Heart left ventricle (tissue), 13 donors: ENCODE data around the gene HCFC2.

Experiments used
- POLR2A ChIP-seq, 2 donors: fragments of 450-650 bp; IDR thresholded peaks; one replicate each; pipeline ENCODE4 v1.6.1; 2017; ENCODE audit warnings: antibody characterized with exemption in 2 of 2, mild to moderate bottlenecking in 2 of 2, moderate library complexity in 2 of 2
- TF ChIP-seq, protein P1 (sequence below), 12 donors: fragments of 200-600 bp; sonication (generic) in 4 of 12; IDR thresholded peaks; one replicate each; pipeline versions ENCODE4 v1.5.0 to v1.8.0; 2018 to 2022; ENCODE audit warnings: antibody characterized with exemption in 12 of 12, mild to moderate bottlenecking in 5 of 12
- donor health status: ischemic (EF 13 %, LVEDD 7.1; RV severe dilation, severe dysfunction).
- donor health status: DM: no; HTN: yes; CAD: no.
- donor health status: DM: no; HTN: no; CAD: no.
- donor health status: ischemic (EF 25% LVEDD 6.9; RV normal size, moderate dysfunction).
- donor health status: ischemic (EF 25% LVEDD 5.7; RV mildly dilated, moderate dysfunction).
- donor health status: ischemic (EF 35%, LVEDD 5.7; RV mildly dilated, moderate dysfunction).
- donor health status: nonischemic (EF 11% LVEDD 7.7; RV severe dilation, severe dysfunction).
- donor health status: DM: yes; HTN: yes; CAD: no.
- donor health status: PGD.
- donor health status: ischemic (EF 29% LVEDD 5.4; RV normal size, mild dysfunction).
- donor health status: nonischemic (EF 23%, LVEDD 6.1; RV moderate dilation, normal function).

GRCh38 chr12:104121001-104121400, 56.7 kb downstream of the HCFC2 start:
- TF ChIP-seq, protein P1, sequence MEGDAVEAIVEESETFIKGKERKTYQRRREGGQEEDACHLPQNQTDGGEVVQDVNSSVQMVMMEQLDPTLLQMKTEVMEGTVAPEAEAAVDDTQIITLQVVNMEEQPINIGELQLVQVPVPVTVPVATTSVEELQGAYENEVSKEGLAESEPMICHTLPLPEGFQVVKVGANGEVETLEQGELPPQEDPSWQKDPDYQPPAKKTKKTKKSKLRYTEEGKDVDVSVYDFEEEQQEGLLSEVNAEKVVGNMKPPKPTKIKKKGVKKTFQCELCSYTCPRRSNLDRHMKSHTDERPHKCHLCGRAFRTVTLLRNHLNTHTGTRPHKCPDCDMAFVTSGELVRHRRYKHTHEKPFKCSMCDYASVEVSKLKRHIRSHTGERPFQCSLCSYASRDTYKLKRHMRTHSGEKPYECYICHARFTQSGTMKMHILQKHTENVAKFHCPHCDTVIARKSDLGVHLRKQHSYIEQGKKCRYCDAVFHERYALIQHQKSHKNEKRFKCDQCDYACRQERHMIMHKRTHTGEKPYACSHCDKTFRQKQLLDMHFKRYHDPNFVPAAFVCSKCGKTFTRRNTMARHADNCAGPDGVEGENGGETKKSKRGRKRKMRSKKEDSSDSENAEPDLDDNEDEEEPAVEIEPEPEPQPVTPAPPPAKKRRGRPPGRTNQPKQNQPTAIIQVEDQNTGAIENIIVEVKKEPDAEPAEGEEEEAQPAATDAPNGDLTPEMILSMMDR (IDR thresholded peaks at IDR 0.05) = no peak
- no peak for TF ChIP-seq POLR2A (IDR thresholded peaks at IDR 0.05)
